Sigmoid colon (tissue), 7 donors: ENCODE measurements around the gene SCRN3. TPM values are rescaled to one million over a fixed set of nuclear protein-coding genes. Genes with fewer than 3 reads are reported as not detected.
"Not testable (repeated sequence)": the region's sequence is repeated elsewhere in the genome, so short reads cannot be mapped to it uniquely, and the experiment has no call there.

Experiments
- DNase-seq: peaks from one replicate; pipeline ENCODE4 v3.0.0-alpha.2; 2019
- H3K27ac ChIP-seq, 4 donors: fragments of 200-600 bp; sonication (generic); one replicate each; pipeline ENCODE4 v1.5.1; 2016 to 2019; ENCODE audit warnings: mild to moderate bottlenecking in 1 of 4
- H3K27me3 ChIP-seq, 3 donors: fragments of 200-600 bp; sonication (generic); one replicate each; pipeline ENCODE4 v1.5.1; 2019; ENCODE audit warnings: mild to moderate bottlenecking in 1 of 3
- H3K36me3 ChIP-seq, 4 donors: fragments of 200-600 bp; sonication (generic); one replicate each; pipeline ENCODE4 v1.5.1; 2016 to 2019
- H3K4me1 ChIP-seq, 4 donors: fragments of 200-600 bp; sonication (generic); one replicate each; pipeline ENCODE4 v1.5.1; 2017 to 2019
- H3K4me3 ChIP-seq, 4 donors: fragments of 200-600 bp; sonication (generic); one replicate each; pipeline ENCODE4 v1.5.1; 2017 to 2019; ENCODE audit warnings: mild to moderate bottlenecking in 2 of 4, moderate library complexity in 1 of 4
- H3K9me3 ChIP-seq, 4 donors: fragments of 200-600 bp in 3 of 4; sonication (generic) in 3 of 4; one replicate each; pipeline versions ENCODE4 v1.5.1 to v1.6.1; 2013 to 2019
- EP300 ChIP-seq, 4 donors: sonication (generic); formaldehyde crosslinking; IDR thresholded peaks; one replicate each; pipeline ENCODE4 v1.6.1; 2017; ENCODE audit warnings: antibody characterized with exemption in 4 of 4
- POLR2A ChIP-seq, 2 donors: fragments of 450-650 bp; IDR thresholded peaks; one replicate each; pipeline ENCODE4 v1.6.1; 2016; ENCODE audit warnings: antibody characterized with exemption in 2 of 2, mild to moderate bottlenecking in 2 of 2, moderate library complexity in 2 of 2
- POLR2AphosphoS5 ChIP-seq, 4 donors: sonication (generic); formaldehyde crosslinking; IDR thresholded peaks; one replicate each; pipeline ENCODE4 v1.6.1; 2017; ENCODE audit warnings: antibody characterized with exemption in 4 of 4
- WGBS, 2 donors: extraction: QIAGEN DNeasy Blood & Tissue Kit; methylation state at CpG; one replicate each; pipeline ENCODE4 v1.1.7; 2013; 5-methylcytosine and 5-hydroxymethylcytosine counted together
- intact Hi-C: fragments of 100-400 bp; cut with DNase I; formaldehyde crosslinking; loops from one replicate; pipeline ENCODE4 v1.15.1; 2023
- polyA plus RNA-seq, 3 donors: library from polyadenylated mRNA; stranded (reverse); fragments of 200-250 nt; gene quantifications; one replicate each; pipeline ENCODE4 v1.2.3, GENCODE V29; 2013
- total RNA-seq, 4 donors: library from RNA; depleted of rRNA; stranded (reverse); fragments of >200 nt; gene quantifications; one replicate each; pipeline ENCODE4 v1.1.0, GENCODE V29; 2016
- TF ChIP-seq, protein P1 (sequence below), 4 experiments: fragments of 450-650 bp in 3 of 4; fragments of 200-600 bp in 1 of 4; IDR thresholded peaks; one replicate each; pipeline ENCODE4 v1.5.1; 2016 to 2019; ENCODE audit warnings: antibody characterized with exemption in 4 of 4, mild to moderate bottlenecking in 3 of 4, moderate library complexity in 2 of 4
- donor health status: healthy with polysubstance abuse.
- donor health status: Bipolar disorder and iron deficiency.
- donor health status: healthy.

The SCRN3 gene
- total and polyA plus RNA-seq, 7 donors: 9.6 to 31.0 (median 15.3) TPM

DNA sequence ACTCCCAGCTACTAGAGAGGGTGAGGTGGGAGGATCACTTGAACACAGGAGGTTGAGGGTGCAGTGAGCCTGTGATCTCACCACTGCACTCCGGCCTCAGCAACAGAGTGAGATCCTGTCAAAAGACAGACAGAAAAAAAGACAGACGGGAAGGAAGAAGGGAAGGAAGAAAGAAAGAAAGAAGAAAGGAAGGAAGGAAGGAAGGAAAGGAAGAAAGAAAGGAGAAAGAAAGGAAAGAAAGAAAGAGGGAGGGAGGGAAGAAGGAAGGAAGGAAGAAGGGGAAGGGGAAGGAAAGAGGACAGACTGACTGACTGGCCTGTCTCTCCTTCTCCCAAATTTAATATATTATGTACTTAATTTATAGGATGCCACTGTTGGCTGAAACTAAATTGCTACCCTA is 39.2 kb upstream of the SCRN3 start:
- H3K36me3 ChIP-seq: peaks cover 0 to 4% (median 0%) of the 10 kb centered on the region in 4 donors
- intact Hi-C loops: no loop called here
- WGBS, 2 donors: 95 to 99% methylated on average over 2 of the region's 2 CpGs
- DNase-seq: no peak
- H3K9me3 ChIP-seq: no peaks in the 10 kb centered on the region
- TF ChIP-seq POLR2A (IDR thresholded peaks at IDR 0.05) (no peak), EP300 (IDR thresholded peaks at IDR 0.05) (no peak), POLR2AphosphoS5 (IDR thresholded peaks at IDR 0.05) (no peak)
- TF ChIP-seq, protein P1, sequence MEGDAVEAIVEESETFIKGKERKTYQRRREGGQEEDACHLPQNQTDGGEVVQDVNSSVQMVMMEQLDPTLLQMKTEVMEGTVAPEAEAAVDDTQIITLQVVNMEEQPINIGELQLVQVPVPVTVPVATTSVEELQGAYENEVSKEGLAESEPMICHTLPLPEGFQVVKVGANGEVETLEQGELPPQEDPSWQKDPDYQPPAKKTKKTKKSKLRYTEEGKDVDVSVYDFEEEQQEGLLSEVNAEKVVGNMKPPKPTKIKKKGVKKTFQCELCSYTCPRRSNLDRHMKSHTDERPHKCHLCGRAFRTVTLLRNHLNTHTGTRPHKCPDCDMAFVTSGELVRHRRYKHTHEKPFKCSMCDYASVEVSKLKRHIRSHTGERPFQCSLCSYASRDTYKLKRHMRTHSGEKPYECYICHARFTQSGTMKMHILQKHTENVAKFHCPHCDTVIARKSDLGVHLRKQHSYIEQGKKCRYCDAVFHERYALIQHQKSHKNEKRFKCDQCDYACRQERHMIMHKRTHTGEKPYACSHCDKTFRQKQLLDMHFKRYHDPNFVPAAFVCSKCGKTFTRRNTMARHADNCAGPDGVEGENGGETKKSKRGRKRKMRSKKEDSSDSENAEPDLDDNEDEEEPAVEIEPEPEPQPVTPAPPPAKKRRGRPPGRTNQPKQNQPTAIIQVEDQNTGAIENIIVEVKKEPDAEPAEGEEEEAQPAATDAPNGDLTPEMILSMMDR (IDR thresholded peaks at IDR 0.05): no peak
- H3K27me3 ChIP-seq: no peaks in the 10 kb centered on the region
- peaks cover 0 to 11% (median 7%) of the 10 kb centered on the region in 4 donors for H3K4me1 ChIP-seq
- H3K4me3 ChIP-seq: no peak overlapping the region
- H3K27ac ChIP-seq: no peak overlapping the region

DNA sequence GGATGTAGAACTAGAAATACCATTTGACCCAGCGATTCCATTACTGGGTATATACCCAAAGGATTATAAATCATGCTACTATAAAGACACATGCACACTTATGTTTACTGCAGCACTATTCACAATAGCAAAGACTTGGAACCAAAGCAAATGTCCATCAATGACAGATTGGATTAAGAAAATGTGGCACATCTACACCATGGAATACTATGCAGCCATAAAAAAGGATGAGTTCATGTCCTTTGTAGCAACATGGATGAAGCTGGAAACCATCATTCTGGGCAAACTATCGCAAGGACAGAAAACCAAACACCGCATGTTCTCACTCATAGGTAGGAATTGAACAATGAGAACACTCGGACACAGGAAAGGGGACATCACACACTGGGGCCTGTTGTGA is 35.9 kb upstream of the SCRN3 start:
- H3K9me3 ChIP-seq, H3K27me3 ChIP-seq, H3K27ac ChIP-seq, intact Hi-C loops, H3K4me3 ChIP-seq, DNase-seq: not testable (repeated sequence)
- Histone ChIP-seq H3K36me3 (peaks cover 0 to 12% (median 4%) of the 10 kb centered on the region in 4 donors), H3K4me1 (peaks cover 0 to 11% (median 7%) of the 10 kb centered on the region in 4 donors)
- WGBS, 2 donors: 96 to 97% methylated on average over 4 of the region's 4 CpGs

DNA sequence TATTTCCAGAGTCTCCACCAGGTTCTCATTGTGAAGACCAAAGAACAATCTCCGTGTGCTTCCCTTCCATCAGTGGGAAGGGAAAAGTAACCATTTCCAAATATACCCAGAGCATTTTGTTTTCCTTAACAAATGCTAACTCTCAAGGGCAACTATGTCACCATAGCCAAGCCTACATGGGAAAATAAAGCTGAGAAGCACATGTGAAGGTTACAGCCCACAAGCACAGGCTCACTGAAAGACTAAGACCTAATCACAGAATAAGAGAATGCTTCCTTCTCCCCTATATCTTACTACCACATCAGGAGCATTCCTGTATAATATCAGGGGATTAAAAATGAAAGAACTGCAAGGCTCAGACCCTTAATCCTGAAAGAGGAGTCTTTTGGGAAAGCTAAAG is 32.6 kb upstream of the SCRN3 start:
- Histone ChIP-seq H3K4me1 (peaks cover 0 to 5% (median 3%) of the 10 kb centered on the region in 4 donors), H3K9me3 (peaks cover 0 to 3% (median 0%) of the 10 kb centered on the region in 4 donors), H3K27ac (no peak overlapping the region), H3K36me3 (peaks cover 0 to 25% (median 6%) of the 10 kb centered on the region in 4 donors), H3K27me3 (no peaks in the 10 kb centered on the region), H3K4me3 (no peak overlapping the region)
- DNase-seq: no peak
- WGBS, 2 donors: 97 to 100% methylated on average over 1 of the region's 1 CpG
- TF ChIP-seq EP300 (IDR thresholded peaks at IDR 0.05) (no peak), POLR2A (IDR thresholded peaks at IDR 0.05) (no peak), POLR2AphosphoS5 (IDR thresholded peaks at IDR 0.05) (no peak)
- TF ChIP-seq, protein P1 (IDR thresholded peaks at IDR 0.05): no peak
- intact Hi-C loops: no loop called here

DNA sequence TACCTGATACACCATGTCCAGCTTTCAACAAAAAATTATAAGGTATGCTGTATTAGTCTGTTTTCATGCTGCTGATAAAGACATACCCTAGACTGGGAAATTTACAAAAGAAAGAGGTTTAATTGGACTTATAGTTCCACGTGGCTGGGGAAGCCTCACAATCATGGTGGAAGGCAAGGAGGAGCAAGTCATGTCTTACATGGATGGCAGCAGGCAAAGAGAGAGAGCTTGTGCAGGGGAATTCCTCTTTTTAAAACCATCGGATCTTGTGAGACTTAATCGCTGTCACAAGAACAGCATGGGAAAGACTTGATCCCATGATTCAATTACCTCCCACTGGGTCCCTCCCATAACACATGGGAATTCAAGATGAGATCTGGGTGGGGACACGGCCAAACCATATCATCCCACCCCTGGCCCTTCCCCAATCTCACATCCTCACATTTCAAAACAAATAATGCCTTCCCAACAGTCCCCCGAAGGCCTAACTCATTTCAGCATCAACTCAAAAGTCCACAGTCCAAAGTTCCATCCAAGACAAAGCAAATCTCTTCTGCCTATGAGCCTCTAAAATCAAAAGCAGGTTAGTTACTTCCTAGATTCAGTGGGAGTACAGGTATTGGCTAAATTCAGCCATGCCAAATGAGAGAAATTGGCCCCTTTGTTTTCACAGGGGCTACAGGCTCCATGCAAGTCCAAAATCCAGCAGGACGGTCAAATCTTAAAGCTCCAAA is 31.9 kb upstream of the SCRN3 start:
- H3K4me1 ChIP-seq, intact Hi-C loops, H3K27ac ChIP-seq, DNase-seq, H3K27me3 ChIP-seq, H3K9me3 ChIP-seq, H3K4me3 ChIP-seq: not testable (repeated sequence)
- peaks cover 0 to 33% (median 7%) of the 10 kb centered on the region in 4 donors for H3K36me3 ChIP-seq
- WGBS, 2 donors: 97 to 98% methylated on average over 6 of the region's 6 CpGs

GRCh38 chr2:174364628-174365027 is 30.9 kb upstream of the SCRN3 start:
- DNase-seq: no peak
- no peak overlapping the region for H3K4me3 ChIP-seq
- H3K36me3 ChIP-seq: peaks cover 0 to 41% (median 14%) of the 10 kb centered on the region in 4 donors
- 97 to 98% methylated on average over 2 of the region's 2 CpGs for WGBS, 2 donors
- no peaks in the 10 kb centered on the region for H3K27me3 ChIP-seq
- TF ChIP-seq POLR2AphosphoS5 (IDR thresholded peaks at IDR 0.05): no peak
- TF ChIP-seq, protein P1 (IDR thresholded peaks at IDR 0.05): no peak
- no peak for TF ChIP-seq POLR2A (IDR thresholded peaks at IDR 0.05)
- no peak for TF ChIP-seq EP300 (IDR thresholded peaks at IDR 0.05)
- H3K27ac ChIP-seq: no peak overlapping the region
- intact Hi-C loops: no loop called here
- H3K4me1 ChIP-seq: no peaks in the 10 kb centered on the region
- H3K9me3 ChIP-seq: peaks cover 0 to 3% (median 0%) of the 10 kb centered on the region in 4 donors

DNA sequence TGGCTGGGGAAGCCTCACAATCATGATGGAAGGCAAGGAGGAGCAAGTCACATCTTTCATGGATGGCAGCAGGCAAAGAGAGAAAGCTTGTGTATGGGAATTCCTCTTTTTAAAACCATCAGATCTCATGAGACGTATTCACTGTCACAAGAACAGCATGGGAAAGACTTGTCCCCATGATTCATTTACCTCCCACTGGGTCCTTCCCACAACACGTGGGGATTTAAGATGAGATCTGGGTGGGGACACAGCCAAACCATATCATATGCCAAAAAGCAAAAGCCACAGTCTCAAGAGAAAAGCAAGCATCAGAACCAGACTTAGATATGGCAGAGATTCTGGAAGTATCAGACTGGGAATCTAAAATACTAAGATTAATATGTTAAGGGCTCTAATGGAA is 30.0 kb upstream of the SCRN3 start:
- Histone ChIP-seq H3K27me3 (no peaks in the 10 kb centered on the region), H3K36me3 (peaks cover 0 to 50% (median 19%) of the 10 kb centered on the region in 4 donors), H3K4me1 (no peaks in the 10 kb centered on the region), H3K4me3 (no peak overlapping the region), H3K9me3 (peaks cover 0 to 3% (median 0%) of the 10 kb centered on the region in 4 donors), H3K27ac (no peak overlapping the region)
- 79 to 92% methylated on average over 2 of the region's 2 CpGs for WGBS, 2 donors
- TF ChIP-seq POLR2AphosphoS5 (IDR thresholded peaks at IDR 0.05): no peak
- no peak for TF ChIP-seq POLR2A (IDR thresholded peaks at IDR 0.05)
- TF ChIP-seq, protein P1 (IDR thresholded peaks at IDR 0.05): no peak
- no peak for TF ChIP-seq EP300 (IDR thresholded peaks at IDR 0.05)
- DNase-seq: no peak
- intact Hi-C loops: no loop called here
